Endothelial cell of umbilical vein (primary cell): ENCODE results near the gene CADM4. TPM values are rescaled to one million over a fixed set of nuclear protein-coding genes. Genes with fewer than 3 reads are reported as not detected.
"Not testable (repeated sequence)": the region's sequence is repeated elsewhere in the genome, so short reads cannot be mapped to it uniquely, and the experiment has no call there.

ENCODE experiments used
- BruUV-seq: library from RNA; stranded (reverse); fragments of 400-500 nt; replicated peaks from 2 replicates; lab custom pipeline; 2021; lab: Mats Ljungman, UMichigan
- CTCF ChIA-PET: fragments of 300-600, 350-600 bp; sonication (Branson Sonifier 250); formaldehyde crosslinking; loops from one replicate; lab custom pipeline; 2021; ENCODE audit warnings: antibody characterized with exemption, inconsistent platforms; lab: Charles Lee
- POLR2A ChIA-PET: fragments of 300-600, 350-600 bp; sonication (Branson Sonifier 250); formaldehyde crosslinking; loops from one replicate; lab custom pipeline; 2021; ENCODE audit warnings: antibody characterized with exemption, inconsistent platforms; lab: Charles Lee
- DNase-seq: peaks from one replicate; pipeline ENCODE4 v3.0.0-alpha.2; 2011; ENCODE audit warnings: low read depth, low spot score
- FAIRE-seq: peaks from 2 replicates; lab custom pipeline; 2011; peaks lifted over from hg19 to GRCh38; lab: Jason Lieb, UNC
- H2AFZ ChIP-seq: 2 replicates; pipeline ENCODE4 v1.6.0; 2012; ENCODE audit warnings: low read depth, low read length, control low read depth, inconsistent platforms
- H3K27ac ChIP-seq: 2 replicates; pipeline ENCODE4 v1.5.1; 2011; ENCODE audit warnings: low read depth, mild to moderate bottlenecking, control low read depth, low read length, moderate library complexity; ENCODE audit not compliant: insufficient read depth
- H3K27me3 ChIP-seq, 2 experiments: 2 replicates each; pipeline versions ENCODE4 v1.6.0 to v1.6.1; 2011; ENCODE audit warnings: low read length in 2 of 2, mixed read lengths in 1 of 2; ENCODE audit not compliant: control insufficient read depth in 2 of 2, insufficient read depth in 2 of 2
- H3K36me3 ChIP-seq, 2 experiments: 2 replicates in 1 of 2; 3 replicates in 1 of 2; pipeline ENCODE4 v1.5.1; 2011; ENCODE audit warnings: low read length in 2 of 2, mild to moderate bottlenecking in 1 of 2, moderate library complexity in 1 of 2; ENCODE audit not compliant: control insufficient read depth in 2 of 2, insufficient read depth in 2 of 2; ENCODE audit errors: extremely low read depth in 1 of 2
- H3K4me1 ChIP-seq: 3 replicates; pipeline ENCODE4 v1.5.1; 2011; ENCODE audit warnings: mild to moderate bottlenecking, low read length; ENCODE audit not compliant: control insufficient read depth, insufficient read depth; ENCODE audit errors: extremely low read depth
- H3K4me2 ChIP-seq: 2 replicates; pipeline ENCODE4 v1.6.1; 2011; ENCODE audit warnings: low read length, control low read depth, mixed read lengths; ENCODE audit not compliant: insufficient read depth
- H3K4me3 ChIP-seq, 3 experiments: fragments of 200-600 bp in 1 of 3; sonication (generic), shearing (Covaris generic) in 1 of 3; replicated peaks in 1 of 3; 2 replicates each; pipeline ENCODE4 v1.5.1; 2011 to 2016; ENCODE audit warnings: control low read depth in 3 of 3, low read length in 3 of 3, mild to moderate bottlenecking in 2 of 3, inconsistent platforms in 1 of 3, low read depth in 1 of 3, moderate library complexity in 1 of 3; ENCODE audit not compliant: insufficient read depth in 1 of 3
- H3K79me2 ChIP-seq: 2 replicates; pipeline ENCODE4 v1.6.0; 2012; ENCODE audit warnings: low read length, inconsistent platforms; ENCODE audit not compliant: control insufficient read depth, insufficient read depth
- H3K9ac ChIP-seq: replicated peaks from 2 replicates; pipeline ENCODE3; 2011; ENCODE audit warnings: low read length, control low read depth; ENCODE audit not compliant: insufficient read depth; ENCODE audit errors: extremely low read depth
- H3K9me1 ChIP-seq: replicated peaks from 3 replicates; pipeline ENCODE4 v1.6.0; 2011; ENCODE audit warnings: mild to moderate bottlenecking, low read length; ENCODE audit not compliant: control insufficient read depth, insufficient read depth; ENCODE audit errors: extremely low read depth
- H3K9me3 ChIP-seq: replicated peaks from 2 replicates; pipeline ENCODE4 v1.5.1; 2012; ENCODE audit warnings: low read length, inconsistent platforms; ENCODE audit not compliant: control insufficient read depth, insufficient read depth
- H4K20me1 ChIP-seq: replicated peaks from 2 replicates; pipeline ENCODE3; 2011; ENCODE audit warnings: mild to moderate bottlenecking, low read length; ENCODE audit not compliant: control insufficient read depth, insufficient read depth; ENCODE audit errors: extremely low read depth
- CTCF ChIP-seq, 2 donors: IDR thresholded peaks; 1 replicate in 1 of 2; 2 replicates in 1 of 2; pipeline ENCODE4 v1.5.1; 2011; ENCODE audit warnings: low read length in 2 of 2, mild to moderate bottlenecking in 2 of 2, moderate library complexity in 2 of 2, control low read depth in 1 of 2, inconsistent platforms in 1 of 2, low read depth in 1 of 2; ENCODE audit not compliant: insufficient read depth in 1 of 2; ENCODE audit errors: extremely low read depth in 1 of 2
- EZH2 ChIP-seq: IDR thresholded peaks from 2 replicates; pipeline ENCODE4 v1.6.1; 2012; ENCODE audit warnings: borderline replicate concordance, low read depth, mild to moderate bottlenecking, moderate library complexity, low read length, inconsistent platforms; ENCODE audit not compliant: severe bottlenecking
- FOS ChIP-seq: IDR thresholded peaks from 2 replicates; pipeline ENCODE4 v1.6.1; 2011; ENCODE audit warnings: mild to moderate bottlenecking, low read length, moderate library complexity, borderline replicate concordance; ENCODE audit not compliant: insufficient read depth
- GATA2 ChIP-seq: IDR thresholded peaks from 2 replicates; pipeline ENCODE4 v1.7.0; 2011; ENCODE audit warnings: low read depth, mild to moderate bottlenecking, moderate library complexity, mixed read lengths, low read length; ENCODE audit not compliant: insufficient read length, insufficient read depth
- JUN ChIP-seq: IDR thresholded peaks from 2 replicates; pipeline ENCODE4 v1.6.1; 2011; ENCODE audit warnings: borderline replicate concordance, low read depth; ENCODE audit not compliant: insufficient read length, insufficient read depth
- MYC ChIP-seq: IDR thresholded peaks from one replicate; pipeline ENCODE4 v1.6.1; 2011; ENCODE audit warnings: mild to moderate bottlenecking, low read depth, low read length
- POLR2A ChIP-seq: IDR thresholded peaks from 2 replicates; pipeline ENCODE4 v1.6.1; 2012; ENCODE audit warnings: low read depth, mild to moderate bottlenecking, control low read depth, low read length
- POLR2AphosphoS5 ChIP-seq: IDR thresholded peaks from 2 replicates; pipeline ENCODE4 v1.6.1; 2012; ENCODE audit warnings: low read depth, mild to moderate bottlenecking, control low read depth, low read length, moderate library complexity; ENCODE audit not compliant: insufficient read depth
- dilution Hi-C: fragments of 300-500 bp; cut with MboI; formaldehyde crosslinking; loops from one replicate; pipeline ENCODE4 v1.15.0; 2019; ENCODE audit warnings: low sequenced_read_pairs; ENCODE audit not compliant: extremely low pct_ligation_motif_present
- intact Hi-C: fragments of 100-400 bp; cut with micrococcal nuclease; formaldehyde crosslinking; loops from one replicate; pipeline ENCODE4 v1.10.0; 2022
- polyA plus RNA-seq, 4 experiments: library from polyadenylated mRNA; depleted of rRNA in 3 of 4; stranded (reverse) in 3 of 4; unstranded in 1 of 4; fragments of >200 nt; gene quantifications; 2 replicates each; pipeline versions ENCODE4 v1.2.1 to v1.2.3, GENCODE V29; 2011 to 2012; ENCODE audit warnings: missing spikeins in 1 of 4
- total RNA-seq: library from RNA; stranded (reverse); gene quantifications from 2 replicates; pipeline ENCODE4 v1.2.3, GENCODE V29; 2021
- TF ChIP-seq, protein P1 (sequence below): IDR thresholded peaks from 2 replicates; pipeline ENCODE4 v1.6.1; 2011; ENCODE audit not compliant: insufficient read depth, insufficient read length

CADM4 gene
- total and polyA plus RNA-seq, 2 donors (not counting 3 experiments of a cell fraction or from before 2014, with no cell fraction given), result 5.0 to 7.5 TPM

- intact Hi-C loops, result no loop called here
These were observed 3.4 kb downstream of the CADM4 start for GRCh38 chr19:43636121-43636683.

DNA sequence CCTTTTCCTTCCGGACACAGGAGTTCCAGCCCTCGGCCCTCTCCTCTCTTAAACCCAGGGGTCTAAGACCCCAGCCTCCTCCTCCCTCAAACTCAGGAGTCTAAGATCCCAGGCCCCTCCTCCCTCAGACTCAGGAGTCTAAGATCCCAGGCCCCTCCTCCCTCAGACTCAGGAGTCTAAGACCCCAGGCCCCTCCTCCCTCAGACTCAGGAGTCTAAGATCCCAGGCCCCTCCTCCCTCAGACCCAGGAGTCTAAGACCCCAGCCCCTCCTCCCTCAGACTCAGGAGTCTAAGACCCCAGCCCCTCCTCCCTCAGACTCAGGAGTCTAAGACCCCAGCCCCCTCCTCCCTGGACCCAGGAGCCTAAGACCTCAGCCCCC lies 4.1 kb downstream of the CADM4 start:
- DNase-seq, H3K4me1 ChIP-seq, CTCF ChIA-PET, dilution Hi-C loops, FAIRE-seq, POLR2A ChIA-PET, H4K20me1 ChIP-seq, H2AFZ ChIP-seq, H3K79me2 ChIP-seq, H3K9me3 ChIP-seq, H3K27ac ChIP-seq, H3K4me3 ChIP-seq, H3K9me1 ChIP-seq, BruUV-seq, H3K36me3 ChIP-seq, H3K9ac ChIP-seq, intact Hi-C loops, H3K4me2 ChIP-seq: not testable (repeated sequence)
- peaks cover 13 to 26% of the 10 kb centered on the region in 2 experiments for H3K27me3 ChIP-seq

More at GRCh38 chr19:43636121-43636683, 3.4 kb downstream of the CADM4 start:
- H4K20me1 ChIP-seq, result no peaks in the 10 kb centered on the region
- H3K27ac ChIP-seq, result no peak overlapping the region
- no peak overlapping the region for H3K9ac ChIP-seq
- TF ChIP-seq, protein P1, sequence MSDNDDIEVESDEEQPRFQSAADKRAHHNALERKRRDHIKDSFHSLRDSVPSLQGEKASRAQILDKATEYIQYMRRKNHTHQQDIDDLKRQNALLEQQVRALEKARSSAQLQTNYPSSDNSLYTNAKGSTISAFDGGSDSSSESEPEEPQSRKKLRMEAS, result no peak
- TF ChIP-seq JUN (no peak), POLR2AphosphoS5 (no peak), CTCF (IDR thresholded peaks at IDR 0.05; ENCODE audit: extremely low read depth in 1 of 2, insufficient read depth in 1 of 2, low read depth in 1 of 2, low read length in 2 of 2) (no peak), MYC (no peak), FOS (no peak), GATA2 (no peak), POLR2A (no peak), EZH2 (no peak)
- no peaks in the 10 kb centered on the region for H3K36me3 ChIP-seq
- dilution Hi-C loops, result no loop called here
- no peaks in the 10 kb centered on the region for H3K79me2 ChIP-seq
- H2AFZ ChIP-seq, result no peak overlapping the region
- H3K27me3 ChIP-seq, result peaks cover 15 to 28% of the 10 kb centered on the region in 2 experiments
- H3K4me2 ChIP-seq, result no peak overlapping the region
- H3K9me1 ChIP-seq, result no peaks in the 10 kb centered on the region
- no peaks in the 10 kb centered on the region for H3K9me3 ChIP-seq
- DNase-seq, result no peak
- CTCF ChIA-PET, result no interaction called here
- POLR2A ChIA-PET, result no interaction called here
- no peak overlapping the region for H3K4me3 ChIP-seq
- BruUV-seq, result no TSS peak
- no peak for FAIRE-seq
- H3K4me1 ChIP-seq, result peaks cover 7% of the 10 kb centered on the region
